ENCODE results near the gene CRYBG1.

Gene CRYBG1

GRCh38 chr6:106517706-106518105 lies 157.2 kb downstream of the CRYBG1 start:
- H3K9me3 ChIP-seq (ENCODE audit: control insufficient read depth, insufficient read depth, low read length), result no peaks in the 10 kb centered on the region
- peaks cover 16% of the 10 kb centered on the region for H3K4me1 ChIP-seq (ENCODE audit: insufficient read depth, low read length)
- H3K36me3 ChIP-seq (ENCODE audit: insufficient read depth, low read length), result no peaks in the 10 kb centered on the region
- no peak overlapping the region for H3K9ac ChIP-seq (ENCODE audit: low read depth, low read length)

DNA sequence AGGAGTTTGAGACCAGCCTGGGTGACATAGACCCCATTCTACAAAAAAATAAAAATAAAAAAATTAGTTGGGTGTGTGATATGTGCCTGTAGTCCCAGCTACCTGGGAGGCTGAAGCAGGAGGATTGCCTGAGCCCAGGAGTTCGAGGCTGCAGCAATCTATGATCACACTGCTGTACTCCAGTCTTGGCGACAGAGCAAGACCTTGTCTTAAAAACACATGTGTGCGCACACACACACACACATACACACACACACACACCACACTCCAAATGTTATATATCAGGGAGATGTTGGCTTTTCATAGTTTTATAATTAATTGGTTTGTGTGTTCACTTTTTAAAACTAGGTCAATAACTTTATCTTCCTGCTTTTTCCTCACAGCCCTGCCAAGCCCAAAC lies 158.2 kb downstream of the CRYBG1 start:
- H3K36me3 ChIP-seq (ENCODE audit: insufficient read depth, low read length), result no peaks in the 10 kb centered on the region
- H3K4me1 ChIP-seq (ENCODE audit: insufficient read depth, low read length), result peaks cover 8% of the 10 kb centered on the region
- H3K9me3 ChIP-seq (ENCODE audit: control insufficient read depth, insufficient read depth, low read length), result no peaks in the 10 kb centered on the region
- no peak overlapping the region for H3K9ac ChIP-seq (ENCODE audit: low read depth, low read length)

GRCh38 chr6:106519460-106520394 lies 159.2 kb downstream of the CRYBG1 start:
- H3K9me3 ChIP-seq (ENCODE audit: control insufficient read depth, insufficient read depth, low read length), result no peaks in the 10 kb centered on the region
- no peaks in the 10 kb centered on the region for H3K36me3 ChIP-seq (ENCODE audit: insufficient read depth, low read length)
- no peak overlapping the region for H3K9ac ChIP-seq (ENCODE audit: low read depth, low read length)
- H3K4me1 ChIP-seq (ENCODE audit: insufficient read depth, low read length), result 0 out of 2 replicates have a peak, but pooled peaks cover 5% of the 10 kb centered on the region

DNA sequence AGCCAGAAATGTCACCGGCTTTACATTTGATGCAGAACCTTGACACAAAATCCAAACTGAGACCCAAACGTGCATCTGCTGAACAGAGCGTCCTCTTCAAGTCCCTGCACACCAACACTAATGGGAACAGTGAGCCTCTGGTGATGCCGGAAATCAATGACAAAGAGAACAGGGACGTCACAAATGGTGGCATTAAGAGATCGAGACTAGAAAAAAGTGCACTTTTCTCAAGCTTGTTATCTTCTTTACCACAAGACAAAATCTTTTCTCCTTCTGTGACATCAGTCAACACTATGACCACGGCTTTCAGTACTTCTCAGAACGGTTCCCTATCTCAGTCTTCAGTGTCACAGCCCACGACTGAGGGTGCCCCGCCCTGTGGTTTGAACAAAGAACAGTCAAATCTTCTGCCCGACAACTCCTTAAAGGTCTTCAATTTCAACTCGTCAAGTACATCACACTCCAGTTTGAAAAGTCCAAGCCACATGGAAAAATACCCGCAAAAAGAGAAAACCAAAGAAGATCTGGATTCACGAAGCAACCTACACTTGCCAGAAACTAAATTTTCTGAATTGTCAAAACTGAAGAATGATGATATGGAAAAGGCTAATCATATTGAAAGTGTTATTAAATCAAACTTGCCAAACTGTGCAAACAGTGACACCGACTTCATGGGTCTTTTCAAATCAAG lies 160.3 kb downstream of the CRYBG1 start:
- Histone ChIP-seq H3K36me3 (ENCODE audit: insufficient read depth, low read length) (no peaks in the 10 kb centered on the region), H3K4me1 (ENCODE audit: insufficient read depth, low read length) (0 out of 2 replicates have a peak, but pooled peaks cover 10% of the 10 kb centered on the region), H3K9me3 (ENCODE audit: control insufficient read depth, insufficient read depth, low read length) (no peaks in the 10 kb centered on the region), H3K9ac (ENCODE audit: low read depth, low read length) (no peak overlapping the region)

- H3K4me1 ChIP-seq (ENCODE audit: insufficient read depth, low read length), result peaks cover 14% of the 10 kb centered on the region; the same call in 1 of the 2 replicates
- H3K9me3 ChIP-seq (ENCODE audit: control insufficient read depth, insufficient read depth, low read length), result no peaks in the 10 kb centered on the region
- H3K9ac ChIP-seq (ENCODE audit: low read depth, low read length), result no peak overlapping the region
- no peaks in the 10 kb centered on the region for H3K36me3 ChIP-seq (ENCODE audit: insufficient read depth, low read length)
Observed at GRCh38 chr6:106522562-106523250, 162.2 kb downstream of the CRYBG1 start.

- Histone ChIP-seq H3K36me3 (ENCODE audit: insufficient read depth, low read length) (no peaks in the 10 kb centered on the region), H3K9me3 (ENCODE audit: control insufficient read depth, insufficient read depth, low read length) (no peaks in the 10 kb centered on the region), H3K9ac (ENCODE audit: low read depth, low read length) (no peak overlapping the region), H3K4me1 (ENCODE audit: insufficient read depth, low read length) (peaks cover 18% of the 10 kb centered on the region)
Observed at GRCh38 chr6:106525107-106525881, 164.8 kb downstream of the CRYBG1 start.

- peaks cover 24% of the 10 kb centered on the region for H3K4me1 ChIP-seq (ENCODE audit: insufficient read depth, low read length)
- no peaks in the 10 kb centered on the region for H3K36me3 ChIP-seq (ENCODE audit: insufficient read depth, low read length)
- H3K9ac ChIP-seq (ENCODE audit: low read depth, low read length), result no peak overlapping the region
- H3K9me3 ChIP-seq (ENCODE audit: control insufficient read depth, insufficient read depth, low read length), result no peaks in the 10 kb centered on the region
Observed at GRCh38 chr6:106525882-106526275, 165.4 kb downstream of the CRYBG1 start.

DNA sequence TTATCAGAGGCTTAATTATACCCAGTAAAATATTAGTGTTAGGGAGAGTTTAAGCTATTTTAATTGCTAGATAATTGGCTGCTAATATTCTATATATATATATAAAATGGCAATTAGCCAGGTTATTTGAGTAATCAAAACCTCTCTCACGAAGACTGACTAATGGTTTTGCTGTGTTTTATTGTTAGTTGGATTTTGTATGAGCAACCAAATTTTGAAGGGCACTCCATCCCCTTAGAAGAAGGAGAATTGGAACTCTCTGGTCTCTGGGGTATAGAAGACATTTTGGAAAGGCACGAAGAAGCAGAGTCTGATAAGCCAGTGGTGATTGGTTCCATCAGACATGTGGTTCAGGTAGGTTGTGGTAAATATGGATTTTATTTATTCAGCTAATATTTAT lies 166.6 kb downstream of the CRYBG1 start:
- peaks cover 31% of the 10 kb centered on the region for H3K4me1 ChIP-seq (ENCODE audit: insufficient read depth, low read length)
- no peak overlapping the region for H3K9ac ChIP-seq (ENCODE audit: low read depth, low read length)
- no peaks in the 10 kb centered on the region for H3K36me3 ChIP-seq (ENCODE audit: insufficient read depth, low read length)
- no peaks in the 10 kb centered on the region for H3K9me3 ChIP-seq (ENCODE audit: control insufficient read depth, insufficient read depth, low read length)

DNA sequence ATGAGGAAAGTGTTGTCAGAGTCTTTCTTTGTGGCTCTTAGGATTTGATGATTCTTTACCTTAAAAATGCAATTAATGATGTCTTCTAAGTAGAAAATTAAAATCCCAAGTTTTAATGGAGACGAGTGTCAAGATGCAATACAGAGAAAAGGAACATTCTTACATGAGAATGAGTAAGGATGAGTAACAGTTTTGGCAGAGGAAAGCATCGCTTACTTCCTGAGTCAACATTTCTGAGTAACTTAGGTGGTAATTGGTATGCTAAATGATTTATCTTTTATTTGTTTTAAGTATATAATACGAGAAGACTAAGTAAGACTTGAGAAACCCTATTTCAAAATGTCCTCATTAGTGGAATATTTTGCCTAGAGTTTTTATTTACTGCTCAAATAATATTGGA lies 167.5 kb downstream of the CRYBG1 start:
- Histone ChIP-seq H3K9me3 (ENCODE audit: control insufficient read depth, insufficient read depth, low read length) (no peaks in the 10 kb centered on the region), H3K9ac (ENCODE audit: low read depth, low read length) (no peak overlapping the region), H3K36me3 (ENCODE audit: insufficient read depth, low read length) (no peaks in the 10 kb centered on the region), H3K4me1 (ENCODE audit: insufficient read depth, low read length) (peaks cover 33% of the 10 kb centered on the region)

GRCh38 chr6:106528521-106528920 lies 168.0 kb downstream of the CRYBG1 start:
- H3K9ac ChIP-seq (ENCODE audit: low read depth, low read length), result no peak overlapping the region
- H3K9me3 ChIP-seq (ENCODE audit: control insufficient read depth, insufficient read depth, low read length), result no peaks in the 10 kb centered on the region
- H3K4me1 ChIP-seq (ENCODE audit: insufficient read depth, low read length), result peaks cover 39% of the 10 kb centered on the region
- H3K36me3 ChIP-seq (ENCODE audit: insufficient read depth, low read length), result no peaks in the 10 kb centered on the region

DNA sequence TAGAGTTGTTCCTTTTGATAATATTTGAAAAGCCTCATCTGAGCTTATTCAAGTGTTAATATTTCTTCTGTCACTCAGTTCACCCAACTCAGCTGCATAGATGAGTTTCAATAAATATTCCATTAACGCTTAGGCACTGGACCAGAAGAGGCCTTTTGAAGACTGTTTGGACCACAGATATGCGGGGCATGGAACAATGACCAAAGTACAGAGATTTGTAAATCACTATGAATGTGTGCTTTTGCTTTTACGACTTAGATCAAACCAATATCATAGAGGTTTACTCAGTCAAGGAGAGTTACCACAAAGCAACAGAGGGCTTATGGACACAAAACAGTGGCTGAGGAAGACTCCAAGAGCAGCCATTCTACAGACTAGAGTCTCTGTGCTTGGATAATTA lies 168.9 kb downstream of the CRYBG1 start:
- no peak overlapping the region for H3K9ac ChIP-seq (ENCODE audit: low read depth, low read length)
- H3K36me3 ChIP-seq (ENCODE audit: insufficient read depth, low read length), result no peaks in the 10 kb centered on the region
- no peaks in the 10 kb centered on the region for H3K9me3 ChIP-seq (ENCODE audit: control insufficient read depth, insufficient read depth, low read length)
- H3K4me1 ChIP-seq (ENCODE audit: insufficient read depth, low read length), result peaks cover 40% of the 10 kb centered on the region

GRCh38 chr6:106530026-106530425 lies 169.5 kb downstream of the CRYBG1 start:
- Histone ChIP-seq H3K9ac (ENCODE audit: low read depth, low read length) (no peak overlapping the region), H3K4me1 (ENCODE audit: insufficient read depth, low read length) (peaks cover 37% of the 10 kb centered on the region), H3K9me3 (ENCODE audit: control insufficient read depth, insufficient read depth, low read length) (no peaks in the 10 kb centered on the region), H3K36me3 (ENCODE audit: insufficient read depth, low read length) (no peaks in the 10 kb centered on the region)

DNA sequence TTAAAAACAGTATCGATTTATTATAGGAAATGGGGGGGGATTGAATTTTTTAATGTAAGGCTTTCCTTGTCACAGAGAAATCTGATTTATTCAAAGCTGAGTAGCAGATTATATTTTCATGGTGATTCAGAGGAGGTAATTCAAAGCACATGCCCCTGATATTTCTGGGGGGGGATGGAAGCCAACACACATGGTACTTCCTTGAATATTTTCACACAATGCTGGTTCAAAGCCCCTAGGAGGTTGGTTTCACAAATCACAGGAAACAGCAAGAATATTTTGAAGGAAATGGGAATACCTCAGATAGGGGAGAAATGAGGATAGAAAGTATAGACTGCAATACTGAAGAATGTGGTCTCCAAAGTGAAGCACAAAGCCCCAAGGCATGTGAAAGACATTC lies 170.0 kb downstream of the CRYBG1 start:
- H3K9ac ChIP-seq (ENCODE audit: low read depth, low read length), result no peak overlapping the region
- peaks cover 35% of the 10 kb centered on the region for H3K4me1 ChIP-seq (ENCODE audit: insufficient read depth, low read length)
- no peaks in the 10 kb centered on the region for H3K9me3 ChIP-seq (ENCODE audit: control insufficient read depth, insufficient read depth, low read length)
- no peaks in the 10 kb centered on the region for H3K36me3 ChIP-seq (ENCODE audit: insufficient read depth, low read length)

- Histone ChIP-seq H3K4me1 (ENCODE audit: insufficient read depth, low read length) (peaks cover 33% of the 10 kb centered on the region), H3K9ac (ENCODE audit: low read depth, low read length) (no peak overlapping the region), H3K36me3 (ENCODE audit: insufficient read depth, low read length) (no peaks in the 10 kb centered on the region), H3K9me3 (ENCODE audit: control insufficient read depth, insufficient read depth, low read length) (no peaks in the 10 kb centered on the region)
Observed at GRCh38 chr6:106533054-106533453, 172.5 kb downstream of the CRYBG1 start.
